H54 (cell line): Measurements from ENCODE around the gene PATE3.

Source experiments
- DNase-seq: peaks from one replicate; pipeline ENCODE4 v3.0.0; 2011; ENCODE audit warnings: low spot score, mixed read lengths; ENCODE audit not compliant: insufficient read length
- FAIRE-seq: peaks from 3 replicates; lab custom pipeline; 2011; peaks lifted over from hg19 to GRCh38; lab: Jason Lieb, UNC
- POLR2A ChIP-seq: IDR thresholded peaks from 2 replicates; pipeline ENCODE4 v1.6.1; 2011; ENCODE audit warnings: low read depth, mild to moderate bottlenecking, low read length

Gene PATE3

DNA sequence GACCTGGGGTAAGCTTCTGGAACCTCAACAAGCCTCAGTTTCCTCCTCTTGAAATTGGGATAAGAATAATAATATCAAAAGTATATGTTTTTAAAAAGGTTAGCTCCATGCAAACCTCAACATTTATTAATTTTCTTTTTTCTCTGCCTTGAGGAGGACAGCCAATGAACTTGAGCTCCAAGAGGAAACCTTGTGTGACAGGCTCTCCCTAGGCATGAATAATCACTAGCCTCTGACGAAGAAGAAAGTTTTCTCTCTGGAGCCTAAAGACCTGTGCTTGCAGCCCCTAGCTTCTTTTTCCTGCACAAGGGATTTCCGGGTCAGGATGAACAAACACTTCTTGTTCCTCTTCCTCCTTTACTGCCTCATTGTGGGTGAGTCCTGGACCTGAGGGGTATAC, at the start of gene PATE3:
Gene PATE3 (plus strand): TSS at position 301 of the 400 bp plus-strand sequence. CDS start 25 bp downstream, at position 326.
- DNase-seq, result no peak
- no peak for FAIRE-seq
- TF ChIP-seq POLR2A, result no peak

- DNase-seq (no peak), FAIRE-seq (no peak)
- TF ChIP-seq POLR2A, result no peak
These were observed 47.3 kb upstream of the PATE3 start for GRCh38 chr11:125740617-125741016.

DNA sequence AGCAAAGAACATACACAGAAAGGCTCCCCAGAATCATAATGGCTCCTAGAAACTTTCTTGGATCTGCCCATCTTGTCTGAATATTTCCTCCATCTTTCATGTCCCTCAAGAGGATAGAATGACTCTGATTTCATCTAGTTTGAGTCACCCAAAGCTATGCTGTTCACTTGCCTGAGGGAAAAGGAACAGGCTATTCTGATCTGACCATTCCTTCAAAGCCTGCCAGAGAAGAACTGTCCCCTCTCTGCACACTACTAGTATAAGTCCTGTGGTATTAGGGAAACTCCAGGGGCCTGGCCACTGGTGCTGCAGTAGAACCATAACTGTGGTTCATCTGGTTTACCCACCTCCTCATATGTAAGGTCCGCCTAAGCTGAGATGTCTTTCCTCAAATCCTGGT, 44.2 kb upstream of the PATE3 start:
- FAIRE-seq, result no peak
- DNase-seq, result no peak
- no peak for TF ChIP-seq POLR2A

DNA sequence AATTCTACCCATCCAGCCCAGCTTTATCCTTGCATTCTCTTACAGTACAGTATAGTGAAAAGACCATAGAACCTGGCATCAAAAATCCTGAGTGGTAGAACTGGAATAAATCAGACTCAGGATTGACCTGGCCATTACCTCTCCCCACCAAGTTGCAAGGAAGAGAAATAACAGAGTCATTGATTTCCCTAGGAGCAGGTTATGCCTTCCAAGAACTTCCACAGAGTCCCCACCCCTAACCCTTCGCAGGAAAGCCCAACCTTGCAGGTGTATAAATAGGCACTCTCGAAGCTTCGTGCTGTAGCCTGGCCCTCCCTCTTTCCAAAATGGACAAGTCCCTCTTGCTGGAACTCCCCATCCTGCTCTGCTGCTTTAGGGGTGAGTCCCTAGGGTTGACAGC, 41.9 kb upstream of the PATE3 start, which contains the start of gene PATE1:
Gene PATE1 (plus strand): TSS at position 301 of the 400 bp plus-strand sequence. CDS start 26 bp downstream, at position 327.
- no peak for TF ChIP-seq POLR2A
- DNase-seq, result no peak
- FAIRE-seq, result no peak

- DNase-seq (no peak), FAIRE-seq (no peak)
- no peak for TF ChIP-seq POLR2A
These were observed 37.3 kb upstream of the PATE3 start for GRCh38 chr11:125750629-125751028.

- FAIRE-seq (no peak), DNase-seq (no peak)
- no peak for TF ChIP-seq POLR2A
These were observed 31.9 kb upstream of the PATE3 start for GRCh38 chr11:125756050-125756449.

GRCh38 chr11:125762445-125762844, 25.5 kb upstream of the PATE3 start:
- FAIRE-seq, result no peak
- no peak for DNase-seq
- TF ChIP-seq POLR2A, result no peak

- no peak for TF ChIP-seq POLR2A
- DNase-seq (no peak), FAIRE-seq (no peak)
These were observed 24.4 kb upstream of the PATE3 start for GRCh38 chr11:125763483-125763882.

DNA sequence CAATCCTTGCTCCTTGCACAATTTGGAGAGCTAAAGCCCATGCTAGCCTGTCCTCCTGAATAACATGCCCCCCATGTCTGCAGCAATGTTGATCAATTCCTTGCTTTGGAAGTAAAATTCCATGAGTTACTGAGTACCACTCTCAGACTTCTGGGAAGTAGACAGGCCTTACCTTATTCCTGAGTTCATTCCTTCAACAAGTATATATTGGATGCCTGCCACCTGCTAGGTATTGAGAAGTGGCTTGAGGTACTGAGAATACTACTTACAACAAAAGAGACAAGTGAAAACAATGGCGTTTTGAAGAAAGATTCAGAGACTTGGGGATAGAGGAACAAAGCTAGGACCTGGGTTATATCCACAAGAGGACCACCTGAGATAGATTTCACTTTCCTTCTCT, 21.7 kb upstream of the PATE3 start:
- no peak for FAIRE-seq

GRCh38 chr11:125768336-125769046, 19.4 kb upstream of the PATE3 start:
- TF ChIP-seq POLR2A, result no peak
- DNase-seq (no peak), FAIRE-seq (no peak)

More for the DNA sequence above, 21.7 kb upstream of the PATE3 start:
- no peak for DNase-seq
- no peak for TF ChIP-seq POLR2A

DNA sequence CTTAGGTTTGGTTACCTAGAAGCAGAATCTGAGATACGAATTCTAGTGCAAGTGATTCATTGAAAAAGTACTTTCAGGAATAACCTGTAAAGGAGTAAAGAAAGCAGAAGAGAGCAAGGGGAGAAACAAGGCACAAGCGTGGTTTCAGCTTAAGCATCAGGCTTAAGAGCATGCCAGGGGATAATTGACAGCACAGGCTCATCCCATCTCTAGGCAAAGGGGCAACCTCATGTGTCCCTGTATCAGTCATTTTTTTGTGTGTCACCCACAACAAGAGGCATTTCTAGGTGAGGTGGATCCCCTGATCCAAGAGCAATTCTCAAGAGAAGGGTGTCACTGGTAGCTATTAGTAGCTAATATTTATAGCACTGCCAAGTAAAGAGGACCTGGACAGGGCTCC, 17.3 kb upstream of the PATE3 start:
- no peak for TF ChIP-seq POLR2A
- FAIRE-seq, result no peak

DNA sequence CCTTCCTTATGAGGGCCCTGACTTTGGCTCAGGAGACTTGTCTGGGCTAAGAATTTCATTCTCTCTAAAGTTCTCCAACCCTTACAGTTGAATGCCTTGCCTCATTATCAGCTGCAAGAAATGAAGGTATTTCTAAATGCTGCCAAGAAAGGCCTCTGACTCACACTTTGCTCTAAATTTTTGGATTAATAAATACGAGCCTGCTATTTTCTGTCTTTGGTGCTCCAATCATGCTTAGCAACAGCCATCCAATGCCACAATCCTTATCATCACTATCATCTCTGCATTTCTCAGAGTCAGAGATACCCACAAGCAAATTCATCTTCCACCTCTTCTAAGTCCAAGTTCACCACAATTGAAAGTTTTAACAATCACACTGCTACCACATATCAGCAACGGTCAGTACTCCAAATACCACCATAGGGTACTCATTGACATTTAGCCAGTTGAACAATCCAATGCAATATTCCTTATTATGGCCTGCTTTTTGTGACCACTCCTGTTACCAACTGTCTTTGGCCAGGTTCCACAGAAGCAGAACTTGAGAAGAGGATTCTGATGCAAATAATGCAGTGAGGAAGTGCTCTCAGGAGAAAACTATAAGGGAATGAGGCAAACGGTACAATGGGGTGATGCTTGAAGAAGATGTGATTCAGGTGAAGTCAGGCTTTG, 15.0 kb upstream of the PATE3 start:
- FAIRE-seq (no peak), DNase-seq (no peak)
- no peak for TF ChIP-seq POLR2A

More for the DNA sequence above, 17.3 kb upstream of the PATE3 start:
- DNase-seq, result no peak

- no peak for TF ChIP-seq POLR2A
- DNase-seq, result no peak
- no peak for FAIRE-seq
These were observed 14.4 kb upstream of the PATE3 start for GRCh38 chr11:125773516-125773915.

DNA sequence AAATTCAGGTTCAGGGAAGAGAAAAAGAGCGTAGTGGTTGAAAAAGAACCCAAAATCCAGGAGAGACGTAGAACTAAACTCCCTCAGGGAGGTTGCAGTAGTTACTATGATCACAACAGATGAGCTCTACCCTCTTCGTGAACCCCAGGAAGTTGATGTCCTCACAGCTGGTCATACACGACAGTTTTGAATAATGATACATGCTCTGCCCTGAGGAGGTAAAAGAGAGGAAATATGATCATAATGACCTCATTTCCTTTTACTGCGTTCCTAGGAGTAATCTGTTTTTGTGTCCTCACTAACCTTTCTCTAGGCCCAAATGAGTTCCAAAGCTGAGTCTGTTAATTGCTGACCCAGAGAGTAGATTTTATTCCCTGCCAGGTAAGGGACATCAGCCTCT, 10.6 kb upstream of the PATE3 start:
- DNase-seq (no peak), FAIRE-seq (no peak)
- no peak for TF ChIP-seq POLR2A
